ENCODE data around the gene CGRRF1. TPM values are rescaled to one million over a fixed set of nuclear protein-coding genes. Genes with fewer than 3 reads are reported as not detected.

The CGRRF1 gene
- total and polyA plus RNA-seq, 9 of the 15 experiments (the other 6 are each of a cell fraction or from before 2014, with no cell fraction given), result 2.8 to 15.8 (median 4.6) TPM

DNA sequence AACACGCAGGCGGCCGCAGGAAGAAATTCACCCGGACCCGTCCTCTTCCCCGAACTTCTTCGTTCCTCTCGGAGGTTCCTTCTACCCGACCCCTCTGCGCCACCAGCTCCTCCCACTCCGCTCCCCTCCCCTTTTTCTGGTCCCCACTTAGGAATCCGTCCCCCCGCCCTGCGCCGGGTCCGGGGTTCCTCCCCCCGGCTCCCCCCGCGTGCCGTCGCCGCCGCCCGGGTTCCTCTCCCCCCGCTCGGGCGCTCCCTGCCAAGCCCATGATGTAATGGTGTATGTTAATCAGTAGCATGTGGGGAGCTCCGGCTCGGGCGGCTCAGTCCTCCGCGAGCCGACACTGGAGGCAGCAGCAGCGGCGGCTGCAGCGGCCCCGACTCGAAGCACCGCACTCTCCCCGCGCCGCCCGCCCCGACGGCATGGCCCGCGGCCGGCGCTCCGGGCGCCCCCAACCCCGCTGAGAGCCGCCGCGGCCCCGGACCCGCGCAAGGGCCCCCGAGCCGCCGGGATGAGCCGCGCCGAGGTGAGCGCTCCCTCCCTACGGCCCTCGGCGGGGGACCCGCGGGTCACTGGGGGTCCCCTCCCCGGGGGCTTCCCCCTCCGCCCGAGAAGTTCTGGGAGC, 56.2 kb downstream of the CGRRF1 start (continued):
- TF ChIP-seq, protein P1, sequence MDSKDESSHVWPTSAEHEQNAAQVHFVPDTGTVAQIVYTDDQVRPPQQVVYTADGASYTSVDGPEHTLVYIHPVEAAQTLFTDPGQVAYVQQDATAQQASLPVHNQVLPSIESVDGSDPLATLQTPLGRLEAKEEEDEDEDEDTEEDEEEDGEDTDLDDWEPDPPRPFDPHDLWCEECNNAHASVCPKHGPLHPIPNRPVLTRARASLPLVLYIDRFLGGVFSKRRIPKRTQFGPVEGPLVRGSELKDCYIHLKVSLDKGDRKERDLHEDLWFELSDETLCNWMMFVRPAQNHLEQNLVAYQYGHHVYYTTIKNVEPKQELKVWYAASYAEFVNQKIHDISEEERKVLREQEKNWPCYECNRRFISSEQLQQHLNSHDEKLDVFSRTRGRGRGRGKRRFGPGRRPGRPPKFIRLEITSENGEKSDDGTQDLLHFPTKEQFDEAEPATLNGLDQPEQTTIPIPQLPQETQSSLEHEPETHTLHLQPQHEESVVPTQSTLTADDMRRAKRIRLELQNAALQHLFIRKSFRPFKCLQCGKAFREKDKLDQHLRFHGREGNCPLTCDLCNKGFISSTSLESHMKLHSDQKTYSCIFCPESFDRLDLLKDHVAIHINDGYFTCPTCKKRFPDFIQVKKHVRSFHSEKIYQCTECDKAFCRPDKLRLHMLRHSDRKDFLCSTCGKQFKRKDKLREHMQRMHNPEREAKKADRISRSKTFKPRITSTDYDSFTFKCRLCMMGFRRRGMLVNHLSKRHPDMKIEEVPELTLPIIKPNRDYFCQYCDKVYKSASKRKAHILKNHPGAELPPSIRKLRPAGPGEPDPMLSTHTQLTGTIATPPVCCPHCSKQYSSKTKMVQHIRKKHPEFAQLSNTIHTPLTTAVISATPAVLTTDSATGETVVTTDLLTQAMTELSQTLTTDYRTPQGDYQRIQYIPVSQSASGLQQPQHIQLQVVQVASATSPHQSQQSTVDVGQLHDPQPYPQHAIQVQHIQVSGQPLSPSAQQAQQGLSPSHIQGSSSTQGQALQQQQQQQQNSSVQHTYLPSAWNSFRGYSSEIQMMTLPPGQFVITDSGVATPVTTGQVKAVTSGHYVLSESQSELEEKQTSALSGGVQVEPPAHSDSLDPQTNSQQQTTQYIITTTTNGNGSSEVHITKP (IDR thresholded peaks at IDR 0.05; ENCODE audit: partially characterized antibody), result peak; percentile 62
- 0 out of 2 replicates have a peak, but pooled peaks have one; percentile 13 for TF ChIP-seq NR2C1 (IDR thresholded peaks at IDR 0.05)
- TF ChIP-seq NR2C1 (tag; IDR thresholded peaks at IDR 0.05), result no peak
- TF ChIP-seq CBX1 (IDR thresholded peaks at IDR 0.05; ENCODE audit: low read depth), result peak; percentile 31; the same call in 1 of the 2 replicates
- TF ChIP-seq PPARD (CRISPR knock-in tag; IDR thresholded peaks at IDR 0.05), result no peak
- TF ChIP-seq ATF7 (IDR thresholded peaks at IDR 0.05), result peak; percentile 93
- TF ChIP-seq, protein P2, sequence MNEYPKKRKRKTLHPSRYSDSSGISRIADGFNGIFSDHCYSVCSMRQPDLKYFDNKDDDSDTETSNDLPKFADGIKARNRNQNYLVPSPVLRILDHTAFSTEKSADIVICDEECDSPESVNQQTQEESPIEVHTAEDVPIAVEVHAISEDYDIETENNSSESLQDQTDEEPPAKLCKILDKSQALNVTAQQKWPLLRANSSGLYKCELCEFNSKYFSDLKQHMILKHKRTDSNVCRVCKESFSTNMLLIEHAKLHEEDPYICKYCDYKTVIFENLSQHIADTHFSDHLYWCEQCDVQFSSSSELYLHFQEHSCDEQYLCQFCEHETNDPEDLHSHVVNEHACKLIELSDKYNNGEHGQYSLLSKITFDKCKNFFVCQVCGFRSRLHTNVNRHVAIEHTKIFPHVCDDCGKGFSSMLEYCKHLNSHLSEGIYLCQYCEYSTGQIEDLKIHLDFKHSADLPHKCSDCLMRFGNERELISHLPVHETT (CRISPR knock-in tag; conservative IDR thresholded peaks at IDR 0.05 in 1 of 2, IDR thresholded peaks at IDR 0.05 in 1 of 2), result 0 out of 4 replicates have a peak, but pooled peaks of 1 of the 2 experiments have one; percentile 2
- TF ChIP-seq, protein P3, sequence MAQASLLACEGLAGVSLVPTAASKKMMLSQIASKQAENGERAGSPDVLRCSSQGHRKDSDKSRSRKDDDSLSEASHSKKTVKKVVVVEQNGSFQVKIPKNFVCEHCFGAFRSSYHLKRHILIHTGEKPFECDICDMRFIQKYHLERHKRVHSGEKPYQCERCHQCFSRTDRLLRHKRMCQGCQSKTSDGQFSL (CRISPR knock-in tag; IDR thresholded peaks at IDR 0.05), result no peak
- TF ChIP-seq, protein P3 (tag; IDR thresholded peaks at IDR 0.05), result no peak
- peak; percentile 6; the same call in 1 of the 2 replicates for TF ChIP-seq ZBTB7A (IDR thresholded peaks at IDR 0.05; ENCODE audit: borderline replicate concordance, control insufficient read depth, low read depth, low read length)
- no peak for TF ChIP-seq ZNF75A (CRISPR knock-in tag; IDR thresholded peaks at IDR 0.05)
- TF ChIP-seq CCNT2 (IDR thresholded peaks at IDR 0.05; ENCODE audit: borderline replicate concordance, extremely low read depth, insufficient read length, low read depth, low read length), result peak; percentile 19
- peak; percentile 67 for TF ChIP-seq RBFOX2 (IDR thresholded peaks at IDR 0.05; ENCODE audit: low read depth, low read length)
- TF ChIP-seq, protein P4, sequence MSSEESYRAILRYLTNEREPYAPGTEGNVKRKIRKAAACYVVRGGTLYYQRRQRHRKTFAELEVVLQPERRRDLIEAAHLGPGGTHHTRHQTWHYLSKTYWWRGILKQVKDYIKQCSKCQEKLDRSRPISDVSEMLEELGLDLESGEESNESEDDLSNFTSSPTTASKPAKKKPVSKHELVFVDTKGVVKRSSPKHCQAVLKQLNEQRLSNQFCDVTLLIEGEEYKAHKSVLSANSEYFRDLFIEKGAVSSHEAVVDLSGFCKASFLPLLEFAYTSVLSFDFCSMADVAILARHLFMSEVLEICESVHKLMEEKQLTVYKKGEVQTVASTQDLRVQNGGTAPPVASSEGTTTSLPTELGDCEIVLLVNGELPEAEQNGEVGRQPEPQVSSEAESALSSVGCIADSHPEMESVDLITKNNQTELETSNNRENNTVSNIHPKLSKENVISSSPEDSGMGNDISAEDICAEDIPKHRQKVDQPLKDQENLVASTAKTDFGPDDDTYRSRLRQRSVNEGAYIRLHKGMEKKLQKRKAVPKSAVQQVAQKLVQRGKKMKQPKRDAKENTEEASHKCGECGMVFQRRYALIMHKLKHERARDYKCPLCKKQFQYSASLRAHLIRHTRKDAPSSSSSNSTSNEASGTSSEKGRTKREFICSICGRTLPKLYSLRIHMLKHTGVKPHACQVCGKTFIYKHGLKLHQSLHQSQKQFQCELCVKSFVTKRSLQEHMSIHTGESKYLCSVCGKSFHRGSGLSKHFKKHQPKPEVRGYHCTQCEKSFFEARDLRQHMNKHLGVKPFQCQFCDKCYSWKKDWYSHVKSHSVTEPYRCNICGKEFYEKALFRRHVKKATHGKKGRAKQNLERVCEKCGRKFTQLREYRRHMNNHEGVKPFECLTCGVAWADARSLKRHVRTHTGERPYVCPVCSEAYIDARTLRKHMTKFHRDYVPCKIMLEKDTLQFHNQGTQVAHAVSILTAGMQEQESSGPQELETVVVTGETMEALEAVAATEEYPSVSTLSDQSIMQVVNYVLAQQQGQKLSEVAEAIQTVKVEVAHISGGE (CRISPR knock-in tag; IDR thresholded peaks at IDR 0.05), result peak in 1 of 3 experiments; percentile 70; a peak in 1 of 6 replicates
- TF ChIP-seq DPF2 (IDR thresholded peaks at IDR 0.05), result peak; percentile 17; the same call in 1 of the 2 replicates
- TF ChIP-seq NBN (IDR thresholded peaks at IDR 0.05; ENCODE audit: low read depth), result peak; percentile 42; the same call in 1 of the 2 replicates
- TF ChIP-seq ARID1B (IDR thresholded peaks at IDR 0.05), result peak; percentile 48; the same call in 1 of the 2 replicates

All from K562 (cell line).